ENCODE results near the gene CEP350.
"Not testable (repeated sequence)": the region's sequence is repeated elsewhere in the genome, so short reads cannot be mapped to it uniquely, and the experiment has no call there.

CEP350 gene

GRCh38 chr1:180116964-180117763 lies 162.6 kb downstream of the CEP350 start:
- DNase-seq (ENCODE audit: low read depth in 2 of 2) = no peak

GRCh38 chr1:180117764-180118116 lies 163.1 kb downstream of the CEP350 start:
- DNase-seq (ENCODE audit: low read depth in 2 of 2) = no peak

GRCh38 chr1:180119837-180120236 lies 165.2 kb downstream of the CEP350 start:
- no peak for DNase-seq (ENCODE audit: low read depth in 2 of 2)

GRCh38 chr1:180123463-180123936 lies 168.9 kb downstream of the CEP350 start:
- DNase-seq (ENCODE audit: low read depth in 2 of 2) = no peak

GRCh38 chr1:180130651-180131050 lies 176.0 kb downstream of the CEP350 start:
- DNase-seq (ENCODE audit: low read depth in 2 of 2) = no peak

GRCh38 chr1:180131510-180131909 lies 176.9 kb downstream of the CEP350 start:
- DNase-seq (ENCODE audit: low read depth in 2 of 2) = peak in 1 of 2 donors; percentile 19

- DNase-seq (ENCODE audit: low read depth in 2 of 2) = no peak
Measured at GRCh38 chr1:180133193-180133592, 178.6 kb downstream of the CEP350 start.

GRCh38 chr1:180133688-180134087 lies 179.1 kb downstream of the CEP350 start:
- DNase-seq (ENCODE audit: low read depth in 2 of 2) = not testable (repeated sequence)

- DNase-seq (ENCODE audit: low read depth in 2 of 2) = no peak
Measured at GRCh38 chr1:180135535-180135934, 180.9 kb downstream of the CEP350 start.

- no peak for DNase-seq (ENCODE audit: low read depth in 2 of 2)
Measured at GRCh38 chr1:180136331-180136967, 181.8 kb downstream of the CEP350 start.

- DNase-seq (ENCODE audit: low read depth in 2 of 2) = no peak
Measured at GRCh38 chr1:180136968-180137356, 182.4 kb downstream of the CEP350 start.

GRCh38 chr1:180137776-180138175 lies 183.2 kb downstream of the CEP350 start:
- no peak for DNase-seq (ENCODE audit: low read depth in 2 of 2)

- DNase-seq (ENCODE audit: low read depth in 2 of 2) = no peak
Measured at GRCh38 chr1:180141381-180141934, 186.8 kb downstream of the CEP350 start.

GRCh38 chr1:180143359-180143758 lies 188.7 kb downstream of the CEP350 start:
- no peak for DNase-seq (ENCODE audit: low read depth in 2 of 2)

- no peak for DNase-seq (ENCODE audit: low read depth in 2 of 2)
Measured at GRCh38 chr1:180144659-180145357, 190.2 kb downstream of the CEP350 start.

- no peak for DNase-seq (ENCODE audit: low read depth in 2 of 2)
Measured at GRCh38 chr1:180145446-180145845, 190.8 kb downstream of the CEP350 start.

GRCh38 chr1:180150982-180151381 lies 196.4 kb downstream of the CEP350 start:
- no peak for DNase-seq (ENCODE audit: low read depth in 2 of 2)

- DNase-seq (ENCODE audit: low read depth in 2 of 2) = no peak
Measured at GRCh38 chr1:180151508-180151907, 196.9 kb downstream of the CEP350 start.

- DNase-seq (ENCODE audit: low read depth in 2 of 2) = no peak
Measured at GRCh38 chr1:180152588-180152987, 198.0 kb downstream of the CEP350 start.

- no peak for DNase-seq (ENCODE audit: low read depth in 2 of 2)
Measured at GRCh38 chr1:180153032-180153431, 198.4 kb downstream of the CEP350 start.

- no peak for DNase-seq (ENCODE audit: low read depth in 2 of 2)
Measured at GRCh38 chr1:180154003-180154324, 199.4 kb downstream of the CEP350 start.
